Stimulated activated naive CD8-positive, alpha-beta T cell treated with anti-CD3 and anti-CD28 coated beads, Interleukin-15, Interleukin-2, amounts not matched to agents 100 ng/mL and 50 ng/mL, for 24 hours (primary cell): ENCODE results near the gene HNF1A.
"Not testable (repeated sequence)": the region's sequence is repeated elsewhere in the genome, so short reads cannot be mapped to it uniquely, and the experiment has no call there.

Source experiments
- H3K27ac Mint-ChIP-seq: one replicate; pipeline ENCODE4 v1.8.0; 2021; ENCODE audit warnings: mild to moderate bottlenecking, mixed read lengths
- H3K27me3 Mint-ChIP-seq: one replicate; pipeline ENCODE4 v1.8.0; 2021; ENCODE audit warnings: mixed read lengths
- H3K36me3 Mint-ChIP-seq: one replicate; pipeline ENCODE4 v1.8.0; 2021; ENCODE audit warnings: low read depth, mixed read lengths
- H3K4me1 Mint-ChIP-seq: one replicate; pipeline ENCODE4 v1.8.0; 2021; ENCODE audit warnings: low read depth, mixed read lengths
- H3K4me3 Mint-ChIP-seq: one replicate; pipeline ENCODE4 v1.8.0; 2021; ENCODE audit warnings: mild to moderate bottlenecking, mixed read lengths
- H3K9me3 Mint-ChIP-seq: one replicate; pipeline ENCODE4 v1.8.0; 2021; ENCODE audit warnings: mixed read lengths

The HNF1A gene

GRCh38 chr12:120944645-120945217, 33.6 kb upstream of the HNF1A start:
- Mint-ChIP-seq H3K36me3 (no peaks in the 10 kb centered on the region), H3K27me3 (no peaks in the 10 kb centered on the region), H3K4me3 (no peak overlapping the region), H3K4me1 (peaks cover 11% of the 10 kb centered on the region), H3K9me3 (no peaks in the 10 kb centered on the region), H3K27ac (no peak overlapping the region)

- Mint-ChIP-seq H3K27ac (peak overlapping the region; percentile 43), H3K4me1 (peaks cover 11% of the 10 kb centered on the region)
- not testable (repeated sequence) for H3K9me3 Mint-ChIP-seq, H3K4me3 Mint-ChIP-seq, H3K36me3 Mint-ChIP-seq, H3K27me3 Mint-ChIP-seq
Measured at GRCh38 chr12:120945516-120945915, 32.8 kb upstream of the HNF1A start.

GRCh38 chr12:120950260-120950799, 28.0 kb upstream of the HNF1A start:
- not testable (repeated sequence) for H3K36me3 Mint-ChIP-seq, H3K27ac Mint-ChIP-seq, H3K4me3 Mint-ChIP-seq, H3K4me1 Mint-ChIP-seq, H3K9me3 Mint-ChIP-seq, H3K27me3 Mint-ChIP-seq

- H3K4me1 Mint-ChIP-seq = peaks cover under 1% of the 10 kb centered on the region
- no peaks in the 10 kb centered on the region for H3K36me3 Mint-ChIP-seq
- H3K27ac Mint-ChIP-seq = no peak overlapping the region
- no peak overlapping the region for H3K4me3 Mint-ChIP-seq
- no peaks in the 10 kb centered on the region for H3K27me3 Mint-ChIP-seq
- H3K9me3 Mint-ChIP-seq = no peaks in the 10 kb centered on the region
Measured at GRCh38 chr12:120950807-120951206, 27.5 kb upstream of the HNF1A start.

GRCh38 chr12:120955232-120955631, 23.1 kb upstream of the HNF1A start:
- H3K27ac Mint-ChIP-seq = no peak overlapping the region
- H3K4me1 Mint-ChIP-seq = peaks cover 15% of the 10 kb centered on the region
- no peak overlapping the region for H3K4me3 Mint-ChIP-seq
- no peaks in the 10 kb centered on the region for H3K9me3 Mint-ChIP-seq
- H3K36me3 Mint-ChIP-seq = no peaks in the 10 kb centered on the region
- H3K27me3 Mint-ChIP-seq = peaks cover 4% of the 10 kb centered on the region

GRCh38 chr12:120956579-120957300, 21.6 kb upstream of the HNF1A start:
- Mint-ChIP-seq H3K27me3 (peaks cover 4% of the 10 kb centered on the region), H3K4me3 (no peak overlapping the region), H3K36me3 (no peaks in the 10 kb centered on the region), H3K9me3 (no peaks in the 10 kb centered on the region), H3K4me1 (peaks cover 28% of the 10 kb centered on the region), H3K27ac (no peak overlapping the region)

- H3K27ac Mint-ChIP-seq = no peak overlapping the region
- peaks cover 4% of the 10 kb centered on the region for H3K27me3 Mint-ChIP-seq
- peak overlapping the region; percentile 33 for H3K4me3 Mint-ChIP-seq
- H3K4me1 Mint-ChIP-seq = peaks cover 41% of the 10 kb centered on the region
- no peaks in the 10 kb centered on the region for H3K36me3 Mint-ChIP-seq
- no peaks in the 10 kb centered on the region for H3K9me3 Mint-ChIP-seq
Measured at GRCh38 chr12:120959111-120959878, 19.0 kb upstream of the HNF1A start.

GRCh38 chr12:120960657-120961056, 17.7 kb upstream of the HNF1A start:
- H3K4me3 Mint-ChIP-seq = no peak overlapping the region
- H3K4me1 Mint-ChIP-seq = peaks cover 41% of the 10 kb centered on the region
- H3K9me3 Mint-ChIP-seq = no peaks in the 10 kb centered on the region
- peaks cover 4% of the 10 kb centered on the region for H3K27me3 Mint-ChIP-seq
- H3K36me3 Mint-ChIP-seq = no peaks in the 10 kb centered on the region
- H3K27ac Mint-ChIP-seq = peak overlapping the region; percentile 82

- H3K4me3 Mint-ChIP-seq = peak overlapping the region; percentile 8
- peak overlapping the region; percentile 62 for H3K27ac Mint-ChIP-seq
- no peaks in the 10 kb centered on the region for H3K27me3 Mint-ChIP-seq
- peaks cover 41% of the 10 kb centered on the region for H3K4me1 Mint-ChIP-seq
- no peaks in the 10 kb centered on the region for H3K36me3 Mint-ChIP-seq
- no peaks in the 10 kb centered on the region for H3K9me3 Mint-ChIP-seq
Measured at GRCh38 chr12:120961604-120962531, 16.5 kb upstream of the HNF1A start.

GRCh38 chr12:120962532-120963020, 15.8 kb upstream of the HNF1A start:
- Mint-ChIP-seq H3K27me3 (no peaks in the 10 kb centered on the region), H3K27ac (peak overlapping the region; percentile 62), H3K4me1 (peaks cover 41% of the 10 kb centered on the region), H3K4me3 (peak overlapping the region; percentile 8), H3K9me3 (no peaks in the 10 kb centered on the region), H3K36me3 (no peaks in the 10 kb centered on the region)

GRCh38 chr12:120964298-120964697, 14.0 kb upstream of the HNF1A start:
- Mint-ChIP-seq H3K4me1 (peaks cover 36% of the 10 kb centered on the region), H3K27me3 (no peaks in the 10 kb centered on the region), H3K36me3 (no peaks in the 10 kb centered on the region), H3K9me3 (no peaks in the 10 kb centered on the region), H3K4me3 (no peak overlapping the region), H3K27ac (no peak overlapping the region)

- Mint-ChIP-seq H3K9me3 (no peaks in the 10 kb centered on the region), H3K4me3 (no peak overlapping the region), H3K36me3 (no peaks in the 10 kb centered on the region), H3K27ac (no peak overlapping the region), H3K4me1 (peaks cover 23% of the 10 kb centered on the region), H3K27me3 (no peaks in the 10 kb centered on the region)
Measured at GRCh38 chr12:120965534-120966091, 12.7 kb upstream of the HNF1A start.

GRCh38 chr12:120970310-120970709, 8.0 kb upstream of the HNF1A start:
- no peaks in the 10 kb centered on the region for H3K9me3 Mint-ChIP-seq
- H3K4me1 Mint-ChIP-seq = peaks cover 7% of the 10 kb centered on the region
- no peak overlapping the region for H3K4me3 Mint-ChIP-seq
- no peaks in the 10 kb centered on the region for H3K27me3 Mint-ChIP-seq
- H3K36me3 Mint-ChIP-seq = no peaks in the 10 kb centered on the region
- peak overlapping the region; percentile 29 for H3K27ac Mint-ChIP-seq
